ENCODE measurements around the gene WNT7A.

Gene WNT7A

DNA sequence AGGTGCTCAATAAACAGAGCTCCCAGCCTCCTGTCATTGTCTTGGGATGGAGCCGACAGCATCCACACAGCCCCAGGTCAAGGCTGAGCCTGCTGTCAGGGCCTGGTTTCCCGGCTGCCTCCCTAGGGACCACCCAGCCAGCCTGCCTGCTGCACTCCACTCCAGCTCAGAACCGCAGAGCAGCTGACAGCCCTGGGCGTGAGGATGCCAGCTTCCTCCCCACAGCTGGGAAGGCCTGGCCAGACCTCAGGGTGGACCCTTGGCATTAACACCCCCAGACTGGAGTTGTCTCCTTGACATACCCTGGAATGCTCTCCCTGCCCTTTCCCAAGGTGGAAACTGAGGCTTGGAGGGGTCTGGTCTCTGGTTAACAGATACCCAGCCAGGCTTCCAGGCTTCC is 112.0 kb downstream of the WNT7A start:
- no peak for DNase-seq

DNA sequence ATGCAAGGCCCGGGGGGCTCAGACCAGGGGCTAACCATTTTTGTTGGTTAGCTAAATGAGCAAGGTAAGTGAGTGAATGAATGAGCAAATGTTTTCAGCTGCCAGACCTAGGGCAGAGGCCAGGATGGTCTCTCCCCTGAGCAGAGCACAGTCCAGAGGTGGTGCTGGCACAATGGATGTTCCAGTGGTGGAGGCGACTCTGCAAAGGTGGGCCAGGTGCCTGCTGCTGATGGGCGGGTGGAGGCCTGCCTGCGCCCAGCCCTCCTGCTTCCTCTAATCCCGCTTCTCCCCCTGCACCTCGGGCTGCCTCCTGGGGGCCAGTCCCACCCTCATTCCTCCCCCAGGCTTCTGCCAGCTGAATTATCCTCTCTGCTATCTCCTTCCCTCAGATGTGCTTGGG is 112.8 kb downstream of the WNT7A start:
- DNase-seq = no peak
